OCI-LY1 (cell line): ENCODE measurements around the gene CTIF.

Source experiments
- EZH2 ChIP-seq: fragments of 200-600 bp; sonication (generic), shearing (Covaris generic); IDR thresholded peaks from 2 replicates; pipeline ENCODE4 v1.8.0; 2017; ENCODE audit warnings: borderline replicate concordance, mixed run types, mild to moderate bottlenecking, antibody characterized with exemption, low read length, moderate library complexity, mixed read lengths
- TF ChIP-seq, protein P1 (sequence below): fragments of 200-600 bp; sonication (generic), shearing (Covaris generic); IDR thresholded peaks from 2 replicates; pipeline ENCODE4 v1.5.1; 2017; ENCODE audit warnings: mild to moderate bottlenecking, antibody characterized with exemption, low read length, moderate library complexity, mixed read lengths

GRCh38 chr18:48602759-48603390 lies 64.0 kb downstream of the CTIF start:
- TF ChIP-seq, protein P1, sequence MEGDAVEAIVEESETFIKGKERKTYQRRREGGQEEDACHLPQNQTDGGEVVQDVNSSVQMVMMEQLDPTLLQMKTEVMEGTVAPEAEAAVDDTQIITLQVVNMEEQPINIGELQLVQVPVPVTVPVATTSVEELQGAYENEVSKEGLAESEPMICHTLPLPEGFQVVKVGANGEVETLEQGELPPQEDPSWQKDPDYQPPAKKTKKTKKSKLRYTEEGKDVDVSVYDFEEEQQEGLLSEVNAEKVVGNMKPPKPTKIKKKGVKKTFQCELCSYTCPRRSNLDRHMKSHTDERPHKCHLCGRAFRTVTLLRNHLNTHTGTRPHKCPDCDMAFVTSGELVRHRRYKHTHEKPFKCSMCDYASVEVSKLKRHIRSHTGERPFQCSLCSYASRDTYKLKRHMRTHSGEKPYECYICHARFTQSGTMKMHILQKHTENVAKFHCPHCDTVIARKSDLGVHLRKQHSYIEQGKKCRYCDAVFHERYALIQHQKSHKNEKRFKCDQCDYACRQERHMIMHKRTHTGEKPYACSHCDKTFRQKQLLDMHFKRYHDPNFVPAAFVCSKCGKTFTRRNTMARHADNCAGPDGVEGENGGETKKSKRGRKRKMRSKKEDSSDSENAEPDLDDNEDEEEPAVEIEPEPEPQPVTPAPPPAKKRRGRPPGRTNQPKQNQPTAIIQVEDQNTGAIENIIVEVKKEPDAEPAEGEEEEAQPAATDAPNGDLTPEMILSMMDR: no peak
- no peak for TF ChIP-seq EZH2
